Measurements from ENCODE around the gene SNPH. TPM values are rescaled to one million over a fixed set of nuclear protein-coding genes. Genes with fewer than 3 reads are reported as not detected.

The SNPH gene
- total RNA-seq, 1 experiment from 2014 or later, result 2.2 TPM

DNA sequence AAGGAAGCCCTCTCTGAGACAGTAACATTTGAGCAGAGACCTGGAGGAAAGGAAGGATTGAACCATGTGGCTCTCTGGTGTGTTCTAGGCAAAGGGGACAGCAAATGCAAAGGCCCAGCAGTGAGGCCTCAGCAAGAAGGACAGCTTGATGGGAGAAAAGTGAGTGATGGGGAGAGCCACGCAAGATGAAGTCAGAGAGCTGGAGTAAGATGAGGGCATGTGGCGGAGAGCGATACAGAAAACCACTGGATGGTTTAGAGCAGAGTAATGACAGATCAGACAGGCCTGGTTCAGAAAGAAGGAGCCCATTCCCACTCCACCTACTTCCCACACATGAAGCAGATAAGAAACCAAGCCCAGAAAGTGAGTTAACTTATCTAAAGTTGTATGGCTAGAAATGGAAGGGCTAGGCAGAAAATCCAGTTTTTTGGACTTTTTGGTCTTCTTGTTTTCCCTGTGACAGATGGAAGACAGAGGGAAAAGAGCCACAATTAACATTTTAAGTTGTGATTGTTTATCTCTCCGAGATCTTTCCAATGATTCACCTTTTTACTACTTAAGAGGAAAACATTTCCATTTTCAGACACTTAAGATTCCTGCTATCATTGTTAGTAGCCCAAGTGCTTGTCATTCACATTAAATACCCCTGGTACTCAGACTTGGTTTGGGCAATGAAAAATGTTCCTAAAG is 723 bp upstream of the SNPH start:
- Mint-ChIP-seq H3K4me1 (ENCODE audit: insufficient read depth, unreplicated experiment) (peaks cover 7% of the 10 kb centered on the region), H3K36me3 (ENCODE audit: insufficient read depth, unreplicated experiment) (no peaks in the 10 kb centered on the region), H3K9me3 (ENCODE audit: unreplicated experiment) (no peaks in the 10 kb centered on the region), H3K4me3 (ENCODE audit: unreplicated experiment) (peak overlapping the region; percentile 82), H3K27me3 (ENCODE audit: insufficient read depth, unreplicated experiment) (no peaks in the 10 kb centered on the region), H3K27ac (ENCODE audit: low read depth, unreplicated experiment) (peak overlapping the region; percentile 49)
- ChIA-PET POLR2A (interaction anchor here (0.6 to 0.9 kb wide), 3 partner anchors 39 to 1034 kb away, joined by 3 read pairs; partner anchors contain the start of gene RAD21L1), CTCF (interaction anchor here (0.7 to 1.0 kb wide), 3 partner anchors 27 to 446 kb away, joined by 3 read pairs; no protein-coding TSS in a partner anchor)
- TF ChIP-seq, protein P1, sequence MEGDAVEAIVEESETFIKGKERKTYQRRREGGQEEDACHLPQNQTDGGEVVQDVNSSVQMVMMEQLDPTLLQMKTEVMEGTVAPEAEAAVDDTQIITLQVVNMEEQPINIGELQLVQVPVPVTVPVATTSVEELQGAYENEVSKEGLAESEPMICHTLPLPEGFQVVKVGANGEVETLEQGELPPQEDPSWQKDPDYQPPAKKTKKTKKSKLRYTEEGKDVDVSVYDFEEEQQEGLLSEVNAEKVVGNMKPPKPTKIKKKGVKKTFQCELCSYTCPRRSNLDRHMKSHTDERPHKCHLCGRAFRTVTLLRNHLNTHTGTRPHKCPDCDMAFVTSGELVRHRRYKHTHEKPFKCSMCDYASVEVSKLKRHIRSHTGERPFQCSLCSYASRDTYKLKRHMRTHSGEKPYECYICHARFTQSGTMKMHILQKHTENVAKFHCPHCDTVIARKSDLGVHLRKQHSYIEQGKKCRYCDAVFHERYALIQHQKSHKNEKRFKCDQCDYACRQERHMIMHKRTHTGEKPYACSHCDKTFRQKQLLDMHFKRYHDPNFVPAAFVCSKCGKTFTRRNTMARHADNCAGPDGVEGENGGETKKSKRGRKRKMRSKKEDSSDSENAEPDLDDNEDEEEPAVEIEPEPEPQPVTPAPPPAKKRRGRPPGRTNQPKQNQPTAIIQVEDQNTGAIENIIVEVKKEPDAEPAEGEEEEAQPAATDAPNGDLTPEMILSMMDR (IDR thresholded peaks at IDR 0.05; ENCODE audit: unreplicated experiment), result no peak
- BruUV-seq (replicated peaks), result no TSS peak
- intact Hi-C loops (cut with micrococcal nuclease), result no loop called here
- no peak for DNase-seq (ENCODE audit: unreplicated experiment)

DNA sequence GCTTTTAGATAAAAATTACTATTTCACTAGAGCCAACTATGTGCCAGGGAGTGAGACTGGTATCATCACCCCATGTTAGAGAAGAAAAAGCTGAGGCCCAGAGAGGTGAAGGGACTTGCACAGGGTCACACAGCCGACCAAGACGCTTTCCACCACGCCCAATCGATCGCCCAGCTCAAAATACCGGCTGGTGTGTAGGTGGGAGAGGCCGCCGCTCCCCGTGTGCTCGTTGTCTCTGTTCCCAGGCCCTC is 253 bp upstream of the SNPH start:
- Mint-ChIP-seq H3K27ac (ENCODE audit: low read depth, unreplicated experiment) (peak overlapping the region; percentile 49), H3K4me3 (ENCODE audit: unreplicated experiment) (peak overlapping the region; percentile 82), H3K27me3 (ENCODE audit: insufficient read depth, unreplicated experiment) (no peaks in the 10 kb centered on the region), H3K36me3 (ENCODE audit: insufficient read depth, unreplicated experiment) (no peaks in the 10 kb centered on the region), H3K9me3 (ENCODE audit: unreplicated experiment) (no peaks in the 10 kb centered on the region), H3K4me1 (ENCODE audit: insufficient read depth, unreplicated experiment) (peaks cover 7% of the 10 kb centered on the region)
- TF ChIP-seq, protein P1 (IDR thresholded peaks at IDR 0.05; ENCODE audit: unreplicated experiment), result no peak
- no TSS peak for BruUV-seq (replicated peaks)
- ChIA-PET POLR2A (interaction anchor here (0.6 to 1.4 kb wide), 4 partner anchors 9 to 1034 kb away, joined by 3 to 4 read pairs (median 3); partner anchors contain the start of gene RAD21L1), CTCF (interaction anchor here (0.9 kb wide), 1 partner anchor 28 kb away, joined by 3 read pairs; no protein-coding TSS in a partner anchor)
- no peak for DNase-seq (ENCODE audit: unreplicated experiment)
- intact Hi-C loops (cut with micrococcal nuclease), result no loop called here

DNA sequence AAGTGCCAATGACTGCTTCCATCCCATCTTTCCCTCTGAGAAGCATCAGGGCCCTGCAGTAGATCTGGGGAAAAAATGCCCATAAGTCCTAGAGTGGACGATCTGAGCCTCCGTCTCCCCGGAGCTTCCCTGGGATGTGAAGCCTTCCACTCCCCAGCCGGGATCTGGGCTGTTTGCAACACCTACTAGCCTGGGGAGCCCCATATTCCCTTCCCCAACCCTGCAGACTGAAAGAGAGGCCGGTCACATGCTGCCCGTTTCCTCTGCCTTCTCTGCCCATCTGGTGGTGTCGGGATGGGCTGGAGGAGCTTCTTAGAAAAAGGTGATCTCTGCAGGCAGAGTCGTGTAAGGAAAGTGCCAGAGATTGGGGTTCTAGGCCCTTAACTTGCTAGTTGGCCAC is 1.1 kb downstream of the SNPH start:
- no TSS peak for BruUV-seq (replicated peaks)
- POLR2A ChIA-PET, result interaction anchor here (1.4 kb wide), 1 partner anchor 59 kb away, joined by 4 read pairs; no protein-coding TSS in a partner anchor
- no peak for DNase-seq (ENCODE audit: unreplicated experiment)
- CTCF ChIA-PET, result interaction anchor here (0.6 to 0.7 kb wide), 2 partner anchors 199 to 593 kb away, joined by 3 to 4 read pairs; partner anchors contain the start of gene NSFL1C
- Mint-ChIP-seq H3K27me3 (ENCODE audit: insufficient read depth, unreplicated experiment) (no peaks in the 10 kb centered on the region), H3K27ac (ENCODE audit: low read depth, unreplicated experiment) (no peak overlapping the region), H3K4me3 (ENCODE audit: unreplicated experiment) (peak overlapping the region; percentile 82), H3K36me3 (ENCODE audit: insufficient read depth, unreplicated experiment) (no peaks in the 10 kb centered on the region), H3K9me3 (ENCODE audit: unreplicated experiment) (no peaks in the 10 kb centered on the region), H3K4me1 (ENCODE audit: insufficient read depth, unreplicated experiment) (peaks cover 7% of the 10 kb centered on the region)
- TF ChIP-seq, protein P1 (IDR thresholded peaks at IDR 0.05; ENCODE audit: unreplicated experiment), result no peak
- intact Hi-C loops (cut with micrococcal nuclease), result no loop called here

DNA sequence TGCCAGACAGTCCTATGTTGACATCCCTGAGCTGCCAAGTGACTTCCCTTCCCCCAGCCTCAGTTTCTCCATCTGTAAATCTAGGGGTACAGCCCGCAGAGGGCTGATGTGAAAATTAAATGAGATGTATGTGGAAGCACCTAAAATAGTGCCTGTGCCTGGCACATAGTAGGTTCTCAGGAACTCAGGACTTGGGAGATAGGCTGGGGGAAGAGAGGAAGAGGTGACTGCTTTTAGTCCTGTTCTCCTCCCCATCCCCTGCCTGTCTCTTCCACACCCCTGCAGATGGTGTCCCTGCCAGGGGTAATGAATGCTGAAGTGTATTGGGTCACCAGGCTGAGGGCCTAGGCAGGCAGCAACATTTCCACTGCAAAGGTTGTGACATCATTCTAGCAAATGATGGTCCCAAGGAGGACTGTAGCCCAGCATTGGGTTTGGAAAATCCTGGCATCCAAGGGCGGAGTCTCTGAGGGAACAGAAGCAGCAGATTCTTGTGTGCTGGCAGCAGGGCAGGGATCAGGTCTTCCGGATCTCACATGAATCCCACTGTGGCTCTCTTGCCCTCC is 1.8 kb downstream of the SNPH start:
- intact Hi-C loops (cut with micrococcal nuclease), result no loop called here
- Mint-ChIP-seq H3K27ac (ENCODE audit: low read depth, unreplicated experiment) (no peak overlapping the region), H3K4me3 (ENCODE audit: unreplicated experiment) (no peak overlapping the region), H3K9me3 (ENCODE audit: unreplicated experiment) (no peaks in the 10 kb centered on the region), H3K4me1 (ENCODE audit: insufficient read depth, unreplicated experiment) (peaks cover 7% of the 10 kb centered on the region), H3K27me3 (ENCODE audit: insufficient read depth, unreplicated experiment) (no peaks in the 10 kb centered on the region), H3K36me3 (ENCODE audit: insufficient read depth, unreplicated experiment) (no peaks in the 10 kb centered on the region)
- CTCF ChIA-PET, result interaction anchor here (0.6 kb wide), 2 partner anchors 64 to 198 kb away, joined by 3 to 4 read pairs; partner anchors contain the start of gene NSFL1C
- no TSS peak for BruUV-seq (replicated peaks)
- TF ChIP-seq, protein P1 (IDR thresholded peaks at IDR 0.05; ENCODE audit: unreplicated experiment), result no peak
- POLR2A ChIA-PET, result no interaction called here
- no peak for DNase-seq (ENCODE audit: unreplicated experiment)

Data from MCF 10A (cell line).